Keratinocyte (primary cell): ENCODE results near the gene KCNJ13.

Experiments used
- CTCF ChIP-seq, 3 experiments: IDR thresholded peaks in 1 of 3; conservative IDR thresholded peaks in 1 of 3; optimal IDR thresholded peaks in 1 of 3; 2 replicates in 2 of 3; 3 replicates in 1 of 3; pipeline versions ENCODE3 to v1.5.1; 2011; ENCODE audit warnings: low read length in 3 of 3, mild to moderate bottlenecking in 3 of 3, moderate library complexity in 2 of 3, control low read depth in 1 of 3, inconsistent platforms in 1 of 3; ENCODE audit not compliant: insufficient read depth in 2 of 3; ENCODE audit errors: extremely low read depth in 1 of 3
- EZH2 ChIP-seq: IDR thresholded peaks from one replicate; pipeline ENCODE4 v1.6.1; 2012; ENCODE audit warnings: inconsistent platforms, mild to moderate bottlenecking, low read length, moderate library complexity

- TF ChIP-seq CTCF (optimal IDR thresholded peaks at IDR 0.05 in 1 of 3, IDR thresholded peaks at IDR 0.05 in 1 of 3, conservative IDR thresholded peaks at IDR 0.05 in 1 of 3; ENCODE audit: extremely low read depth in 1 of 3, insufficient read depth in 2 of 3, low read length in 3 of 3) (no peak), EZH2 (no peak)
Observed at GRCh38 chr2:232789082-232789481, 12.7 kb upstream of the KCNJ13 start.
